MM.1S (cell line): ENCODE results near the gene DPYSL5.

Source experiments
- DNase-seq: peaks from one replicate; pipeline ENCODE4 v3.0.0-alpha.2; 2015
- H2AFZ ChIP-seq: fragments of 300-600 bp; sonication (generic); 2 replicates; pipeline ENCODE4 v1.6.0; 2016; ENCODE audit warnings: antibody characterized with exemption, low read length
- H3F3A ChIP-seq: fragments of 300-600 bp; sonication (generic); 2 replicates; pipeline ENCODE4 v1.6.1; 2016; ENCODE audit warnings: mild to moderate bottlenecking, antibody characterized with exemption, low read length, moderate library complexity, mixed read lengths; ENCODE audit not compliant: insufficient read depth
- H3K27ac ChIP-seq: fragments of 300-600 bp; sonication (generic); 2 replicates; pipeline ENCODE4 v1.5.1; 2016; ENCODE audit warnings: mild to moderate bottlenecking, low read length
- H3K27me3 ChIP-seq: fragments of 300-600 bp; sonication (generic); replicated peaks from 2 replicates; pipeline ENCODE4 v1.6.0; 2016; ENCODE audit warnings: low read length; ENCODE audit not compliant: insufficient read depth
- H3K36me3 ChIP-seq: fragments of 300-600 bp; sonication (generic); replicated peaks from 2 replicates; pipeline ENCODE4 v1.6.1; 2016; ENCODE audit warnings: mild to moderate bottlenecking, low read length, mixed read lengths; ENCODE audit not compliant: insufficient read depth
- H3K4me1 ChIP-seq: fragments of 300-600 bp; sonication (generic); 2 replicates; pipeline ENCODE4 v1.6.1; 2016; ENCODE audit warnings: low read length, mixed read lengths
- H3K4me2 ChIP-seq: fragments of 300-600 bp; sonication (generic); 2 replicates; pipeline ENCODE4 v1.6.0; 2016; ENCODE audit warnings: low read depth, low read length
- H3K4me3 ChIP-seq: fragments of 300-600 bp; sonication (generic); 2 replicates; pipeline ENCODE4 v1.5.1; 2016; ENCODE audit warnings: low read length, mixed read lengths
- H3K79me2 ChIP-seq: fragments of 300-600 bp; sonication (generic); 2 replicates; pipeline ENCODE4 v1.6.1; 2016; ENCODE audit warnings: mixed run types, low read length, mixed read lengths
- H3K9ac ChIP-seq: fragments of 300-600 bp; sonication (generic); 2 replicates; pipeline ENCODE4 v1.6.1; 2016; ENCODE audit warnings: low read length, mixed read lengths
- H3K9me2 ChIP-seq: fragments of 300-600 bp; sonication (generic); replicated peaks from 2 replicates; pipeline ENCODE4 v1.6.1; 2016; ENCODE audit warnings: mild to moderate bottlenecking, low read length, mixed read lengths; ENCODE audit not compliant: insufficient read depth
- H3K9me3 ChIP-seq: fragments of 300-600 bp; sonication (generic); replicated peaks from 2 replicates; pipeline ENCODE4 v1.6.1; 2016; ENCODE audit warnings: mild to moderate bottlenecking, low read length, mixed read lengths; ENCODE audit not compliant: insufficient read depth
- H4K20me1 ChIP-seq: fragments of 300-600 bp; sonication (generic); 2 replicates; pipeline ENCODE4 v1.6.1; 2016; ENCODE audit warnings: mild to moderate bottlenecking, low read length, moderate library complexity, mixed read lengths; ENCODE audit not compliant: insufficient read depth
- EZH2 ChIP-seq: fragments of 300-600 bp; sonication (generic); optimal IDR thresholded peaks from 2 replicates; pipeline ENCODE3; 2017; ENCODE audit warnings: low read depth, mild to moderate bottlenecking, antibody characterized with exemption, low read length, mixed read lengths
- EZH2phosphoT487 ChIP-seq: fragments of 300-600 bp; sonication (generic); IDR thresholded peaks from 2 replicates; pipeline ENCODE4 v1.6.1; 2018; ENCODE audit warnings: antibody characterized with exemption, low read length
- TF ChIP-seq, protein P1 (sequence below): fragments of 300-600 bp; sonication (generic); IDR thresholded peaks from 2 replicates; pipeline ENCODE4 v1.5.1; 2016; ENCODE audit warnings: antibody characterized with exemption, low read length, mixed read lengths

Gene DPYSL5

DNA sequence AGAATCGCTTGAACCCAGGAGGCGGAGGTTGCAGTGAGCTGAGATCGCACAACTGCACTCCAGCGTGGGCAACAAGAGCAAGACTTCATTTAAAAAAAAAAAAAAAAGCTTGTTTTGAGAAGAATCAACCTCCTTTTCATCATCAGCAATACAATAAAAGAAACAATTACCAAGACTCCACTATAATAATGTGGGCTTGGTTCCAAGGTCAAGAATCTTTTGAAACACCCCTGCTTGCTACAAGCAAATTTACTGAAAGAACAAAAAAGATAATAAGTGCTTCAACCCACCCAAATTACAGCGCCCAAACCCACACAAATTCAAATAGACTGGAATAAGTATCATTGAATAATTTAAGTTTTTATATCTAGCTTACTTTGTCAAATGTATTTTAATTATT is 88.9 kb downstream of the DPYSL5 start:
- Histone ChIP-seq H3K27me3 (peaks cover 20% of the 10 kb centered on the region; the same call in 1 of the 2 replicates), H3K9me2 (no peaks in the 10 kb centered on the region), H3K79me2 (no peaks in the 10 kb centered on the region), H4K20me1 (no peaks in the 10 kb centered on the region), H3K4me3 (no peak overlapping the region), H3F3A (no peaks in the 10 kb centered on the region), H3K4me2 (no peak overlapping the region), H2AFZ (no peak overlapping the region), H3K36me3 (no peaks in the 10 kb centered on the region), H3K9me3 (no peaks in the 10 kb centered on the region; the same call in 1 of the 2 replicates), H3K9ac (no peak overlapping the region), H3K27ac (no peak overlapping the region), H3K4me1 (no peaks in the 10 kb centered on the region)
- TF ChIP-seq EZH2 (no peak), EZH2phosphoT487 (no peak)
- TF ChIP-seq, protein P1, sequence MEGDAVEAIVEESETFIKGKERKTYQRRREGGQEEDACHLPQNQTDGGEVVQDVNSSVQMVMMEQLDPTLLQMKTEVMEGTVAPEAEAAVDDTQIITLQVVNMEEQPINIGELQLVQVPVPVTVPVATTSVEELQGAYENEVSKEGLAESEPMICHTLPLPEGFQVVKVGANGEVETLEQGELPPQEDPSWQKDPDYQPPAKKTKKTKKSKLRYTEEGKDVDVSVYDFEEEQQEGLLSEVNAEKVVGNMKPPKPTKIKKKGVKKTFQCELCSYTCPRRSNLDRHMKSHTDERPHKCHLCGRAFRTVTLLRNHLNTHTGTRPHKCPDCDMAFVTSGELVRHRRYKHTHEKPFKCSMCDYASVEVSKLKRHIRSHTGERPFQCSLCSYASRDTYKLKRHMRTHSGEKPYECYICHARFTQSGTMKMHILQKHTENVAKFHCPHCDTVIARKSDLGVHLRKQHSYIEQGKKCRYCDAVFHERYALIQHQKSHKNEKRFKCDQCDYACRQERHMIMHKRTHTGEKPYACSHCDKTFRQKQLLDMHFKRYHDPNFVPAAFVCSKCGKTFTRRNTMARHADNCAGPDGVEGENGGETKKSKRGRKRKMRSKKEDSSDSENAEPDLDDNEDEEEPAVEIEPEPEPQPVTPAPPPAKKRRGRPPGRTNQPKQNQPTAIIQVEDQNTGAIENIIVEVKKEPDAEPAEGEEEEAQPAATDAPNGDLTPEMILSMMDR, result no peak
- DNase-seq, result no peak

DNA sequence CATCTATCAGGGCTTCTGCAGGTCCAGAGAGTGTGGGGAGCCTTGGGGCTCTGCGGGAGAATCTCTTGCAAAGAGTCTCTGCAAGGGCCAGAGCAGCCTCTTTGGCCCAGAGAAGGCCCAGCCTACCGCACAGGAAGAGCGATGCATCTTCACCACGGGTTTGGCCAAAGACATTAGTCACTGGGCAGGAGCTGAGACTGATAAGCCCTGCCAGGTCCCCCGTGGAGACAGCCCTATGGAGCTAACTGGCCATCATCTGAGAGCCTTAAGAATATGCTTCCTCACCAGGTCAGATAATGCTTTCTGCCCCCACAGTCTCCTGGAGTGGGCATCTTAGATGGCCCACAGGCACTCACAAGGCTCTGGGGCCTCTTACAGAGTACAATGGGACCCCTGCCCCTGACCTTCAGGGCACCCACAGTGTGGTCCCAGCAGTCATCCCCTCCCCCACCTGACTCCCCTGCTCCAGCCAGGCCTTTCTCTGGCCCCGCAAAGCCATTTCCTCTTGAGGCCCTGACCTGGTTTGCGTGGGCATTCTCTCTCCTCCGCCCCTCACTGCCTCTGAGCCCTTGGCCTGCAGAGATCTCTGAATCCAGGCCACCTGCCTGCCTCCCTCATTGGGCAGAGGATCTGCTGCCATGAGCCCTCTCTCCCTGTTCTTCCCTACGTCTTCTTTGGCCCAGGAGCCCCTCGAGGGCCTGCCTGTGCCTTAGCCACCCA is 90.6 kb downstream of the DPYSL5 start:
- H3K9ac ChIP-seq, result no peak overlapping the region
- H3K9me2 ChIP-seq, result no peaks in the 10 kb centered on the region
- H3K79me2 ChIP-seq, result no peaks in the 10 kb centered on the region
- no peaks in the 10 kb centered on the region for H3K36me3 ChIP-seq
- no peak overlapping the region for H3K4me2 ChIP-seq
- H4K20me1 ChIP-seq, result no peaks in the 10 kb centered on the region
- H3K4me3 ChIP-seq, result no peak overlapping the region
- peaks cover 13% of the 10 kb centered on the region; the same call in 1 of the 2 replicates for H3K27me3 ChIP-seq
- H3K9me3 ChIP-seq, result no peaks in the 10 kb centered on the region; the same call in 1 of the 2 replicates
- no peaks in the 10 kb centered on the region; the same call in 1 of the 2 replicates for H3K4me1 ChIP-seq
- no peak overlapping the region for H3K27ac ChIP-seq
- DNase-seq, result no peak
- H3F3A ChIP-seq, result no peaks in the 10 kb centered on the region
- no peak overlapping the region for H2AFZ ChIP-seq
- TF ChIP-seq EZH2phosphoT487 (no peak), EZH2 (no peak)
- TF ChIP-seq, protein P1, result no peak

DNA sequence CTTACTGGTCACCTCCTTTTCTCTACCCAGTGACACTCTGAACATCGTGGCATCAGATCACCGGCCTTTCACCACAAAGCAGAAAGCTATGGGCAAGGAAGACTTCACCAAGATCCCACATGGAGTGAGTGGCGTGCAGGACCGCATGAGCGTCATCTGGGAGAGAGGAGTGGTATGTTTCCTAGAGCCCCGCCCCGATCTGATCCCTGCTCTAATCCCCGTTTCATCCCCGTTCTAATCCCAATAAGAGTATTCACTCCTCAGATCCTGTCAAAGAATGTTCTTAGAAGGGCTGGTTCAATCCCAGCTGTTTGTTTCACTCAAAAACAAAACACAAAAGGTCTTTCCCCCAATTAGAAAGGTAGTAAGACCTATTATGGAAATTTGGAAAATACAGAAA is 92.1 kb downstream of the DPYSL5 start:
- Histone ChIP-seq H3K27ac (no peak overlapping the region), H4K20me1 (no peaks in the 10 kb centered on the region), H3K79me2 (no peaks in the 10 kb centered on the region), H3K36me3 (no peaks in the 10 kb centered on the region), H3K4me3 (no peak overlapping the region), H3K9ac (no peak overlapping the region), H3K27me3 (peaks cover 20% of the 10 kb centered on the region), H2AFZ (no peak overlapping the region), H3K9me3 (no peaks in the 10 kb centered on the region; the same call in 1 of the 2 replicates), H3K9me2 (no peaks in the 10 kb centered on the region), H3F3A (no peaks in the 10 kb centered on the region), H3K4me1 (no peaks in the 10 kb centered on the region; the same call in 1 of the 2 replicates), H3K4me2 (no peak overlapping the region)
- no peak for DNase-seq
- no peak for TF ChIP-seq EZH2
- TF ChIP-seq EZH2phosphoT487, result no peak
- TF ChIP-seq, protein P1, result no peak
